Measurements from ENCODE around the gene VWA8. TPM values are rescaled to one million over a fixed set of nuclear protein-coding genes. Genes with fewer than 3 reads are reported as not detected.

VWA8 gene
- total and polyA plus RNA-seq, 4 donors: 7.1 to 50.3 (median 12.4) TPM

- Histone ChIP-seq H3K36me3 (ENCODE audit: control insufficient read depth in 4 of 4, insufficient read depth in 3 of 4, low read depth in 1 of 4, low read length in 3 of 4) (peaks cover 3 to 39% (median 12%) of the 10 kb centered on the region in 4 donors), H3K4me3 (ENCODE audit: low read depth in 1 of 3, low read length in 3 of 3) (no peak overlapping the region), H3K9ac (ENCODE audit: low read depth in 1 of 2, low read length in 2 of 2) (no peak overlapping the region), H3K27ac (ENCODE audit: low read depth in 1 of 2, low read length in 2 of 2) (no peak overlapping the region), H3K4me1 (ENCODE audit: control insufficient read depth in 4 of 4, insufficient read depth in 4 of 4, low read length in 3 of 4) (peaks cover 0 to 9% (median 3%) of the 10 kb centered on the region in 4 donors), H3K27me3 (ENCODE audit: control insufficient read depth in 4 of 4, insufficient read depth in 4 of 4, low read length in 3 of 4) (no peaks in the 10 kb centered on the region), H3K9me3 (ENCODE audit: control insufficient read depth in 4 of 4, low read length in 3 of 4) (no peaks in the 10 kb centered on the region)
- no peak for DNase-seq (ENCODE audit: low spot score)
- no peak for TF ChIP-seq GABPA (IDR thresholded peaks at IDR 0.05 in 1 of 2, conservative IDR thresholded peaks at IDR 0.05 in 1 of 2)
- TF ChIP-seq ZBTB33 (IDR thresholded peaks at IDR 0.05): no peak
- no peak for TF ChIP-seq MAX (IDR thresholded peaks at IDR 0.05)
- TF ChIP-seq HNF4G (IDR thresholded peaks at IDR 0.05): no peak
- TF ChIP-seq SP1 (IDR thresholded peaks at IDR 0.05): no peak
- no peak for TF ChIP-seq REST (IDR thresholded peaks at IDR 0.05)
- no peak for TF ChIP-seq NR2F2 (IDR thresholded peaks at IDR 0.05)
- no peak for TF ChIP-seq JUND (IDR thresholded peaks at IDR 0.05)
- TF ChIP-seq ATF3 (IDR thresholded peaks at IDR 0.05): no peak
- no peak for TF ChIP-seq FOXA1 (IDR thresholded peaks at IDR 0.05)
- TF ChIP-seq TAF1 (conservative IDR thresholded peaks at IDR 0.05): no peak
- TF ChIP-seq YY1 (IDR thresholded peaks at IDR 0.05): no peak
- TF ChIP-seq EGR1 (IDR thresholded peaks at IDR 0.05; ENCODE audit: low read depth in 2 of 2): no peak
- TF ChIP-seq RAD21 (IDR thresholded peaks at IDR 0.05): no peak
- no peak for TF ChIP-seq FOXA2 (IDR thresholded peaks at IDR 0.05)
- no peak for TF ChIP-seq HNF4A (conservative IDR thresholded peaks at IDR 0.05)
- no peak for TF ChIP-seq RXRA (IDR thresholded peaks at IDR 0.05)
- 98% methylated on average over 3 of the region's 3 CpGs for WGBS
Measured at GRCh38 chr13:41816057-41816456, 144.9 kb downstream of the VWA8 start.

- no peak overlapping the region for H3K4me3 ChIP-seq (ENCODE audit: low read depth in 1 of 3, low read length in 3 of 3)
- H3K9me3 ChIP-seq (ENCODE audit: control insufficient read depth in 4 of 4, low read length in 3 of 4): no peaks in the 10 kb centered on the region
- no peaks in the 10 kb centered on the region for H3K27me3 ChIP-seq (ENCODE audit: control insufficient read depth in 4 of 4, insufficient read depth in 4 of 4, low read length in 3 of 4)
- H3K27ac ChIP-seq (ENCODE audit: low read depth in 1 of 2, low read length in 2 of 2): no peak overlapping the region
- no peak for TF ChIP-seq HNF4A (conservative IDR thresholded peaks at IDR 0.05)
- no peak overlapping the region for H3K9ac ChIP-seq (ENCODE audit: low read depth in 1 of 2, low read length in 2 of 2)
- H3K4me1 ChIP-seq (ENCODE audit: control insufficient read depth in 4 of 4, insufficient read depth in 4 of 4, low read length in 3 of 4): peaks cover 0 to 9% (median 3%) of the 10 kb centered on the region in 4 donors
- peaks cover 6 to 34% (median 16%) of the 10 kb centered on the region in 4 donors for H3K36me3 ChIP-seq (ENCODE audit: control insufficient read depth in 4 of 4, insufficient read depth in 3 of 4, low read depth in 1 of 4, low read length in 3 of 4)
- no peak for DNase-seq (ENCODE audit: low spot score)
Measured at GRCh38 chr13:41813426-41813825, 147.5 kb downstream of the VWA8 start.
